HG03060 (cell line): ENCODE results near the gene PSTPIP1.
"Not testable (repeated sequence)": the region's sequence is repeated elsewhere in the genome, so short reads cannot be mapped to it uniquely, and the experiment has no call there.

Experiments
- ATAC-seq: cut with Tn5 transposase; IDR thresholded peaks from one replicate; pipeline ENCODE4 v1.9.1; 2021; ENCODE audit warnings: low read depth, moderate number of reproducible peaks; ENCODE audit not compliant: unreplicated experiment

The PSTPIP1 gene

GRCh38 chr15:76994971-76995945 is at the start of gene PSTPIP1:
Gene PSTPIP1 (plus strand): TSS chr15:76995126. CDS start chr15:76995574, 448 bp downstream.
- ATAC-seq = no peak

GRCh38 chr15:76945494-76946093 is 49.3 kb upstream of the PSTPIP1 start:
- ATAC-seq = no peak

GRCh38 chr15:76947454-76947853 is 47.5 kb upstream of the PSTPIP1 start:
- no peak for ATAC-seq

GRCh38 chr15:76951220-76951619 is 43.7 kb upstream of the PSTPIP1 start:
- no peak for ATAC-seq

- ATAC-seq = no peak
These were observed 41.0 kb upstream of the PSTPIP1 start for GRCh38 chr15:76953913-76954312.

- ATAC-seq = no peak
These were observed 40.2 kb upstream of the PSTPIP1 start for GRCh38 chr15:76954744-76955143.

- no peak for ATAC-seq
These were observed 33.5 kb upstream of the PSTPIP1 start for GRCh38 chr15:76961268-76962011.

GRCh38 chr15:76962337-76963013 is 32.5 kb upstream of the PSTPIP1 start:
- ATAC-seq = no peak

- ATAC-seq = no peak
These were observed 31.3 kb upstream of the PSTPIP1 start for GRCh38 chr15:76963596-76963995.

GRCh38 chr15:76964157-76964556 is 30.8 kb upstream of the PSTPIP1 start:
- ATAC-seq = no peak

- ATAC-seq = not testable (repeated sequence)
These were observed 28.9 kb upstream of the PSTPIP1 start for GRCh38 chr15:76966051-76966450.

- no peak for ATAC-seq
These were observed 27.9 kb upstream of the PSTPIP1 start for GRCh38 chr15:76967067-76967466.

- no peak for ATAC-seq
These were observed 26.6 kb upstream of the PSTPIP1 start for GRCh38 chr15:76968306-76968705.

- ATAC-seq = no peak
These were observed 22.3 kb upstream of the PSTPIP1 start for GRCh38 chr15:76972389-76973361.

GRCh38 chr15:76973362-76973743 is 21.6 kb upstream of the PSTPIP1 start:
- ATAC-seq = no peak

GRCh38 chr15:76973906-76974305 is 21.0 kb upstream of the PSTPIP1 start:
- ATAC-seq = no peak

GRCh38 chr15:76974456-76975036 is 20.4 kb upstream of the PSTPIP1 start:
- no peak for ATAC-seq

- no peak for ATAC-seq
These were observed 18.8 kb upstream of the PSTPIP1 start for GRCh38 chr15:76976141-76976540.
